Gastroesophageal sphincter (tissue), 3 donors: ENCODE measurements around the gene NPLOC4.

Source experiments
- EP300 ChIP-seq: sonication (generic); formaldehyde crosslinking; IDR thresholded peaks from one replicate; pipeline ENCODE4 v1.6.1; 2017; ENCODE audit warnings: antibody characterized with exemption, mild to moderate bottlenecking
- POLR2A ChIP-seq, 2 donors: fragments of 450-650 bp; IDR thresholded peaks; one replicate each; pipeline ENCODE4 v1.6.1; 2017; ENCODE audit warnings: antibody characterized with exemption in 2 of 2, mild to moderate bottlenecking in 2 of 2, moderate library complexity in 1 of 2
- POLR2AphosphoS5 ChIP-seq: sonication (generic); formaldehyde crosslinking; IDR thresholded peaks from one replicate; pipeline ENCODE4 v1.6.1; 2017; ENCODE audit warnings: antibody characterized with exemption
- TF ChIP-seq, protein P1 (sequence below), 4 experiments: fragments of 200-600 bp in 2 of 4; fragments of 450-650 bp in 2 of 4; sonication (generic) in 1 of 4; IDR thresholded peaks; one replicate each; pipeline ENCODE4 v1.5.1; 2017 to 2019; ENCODE audit warnings: antibody characterized with exemption in 4 of 4, mild to moderate bottlenecking in 2 of 4, moderate library complexity in 2 of 4

DNA sequence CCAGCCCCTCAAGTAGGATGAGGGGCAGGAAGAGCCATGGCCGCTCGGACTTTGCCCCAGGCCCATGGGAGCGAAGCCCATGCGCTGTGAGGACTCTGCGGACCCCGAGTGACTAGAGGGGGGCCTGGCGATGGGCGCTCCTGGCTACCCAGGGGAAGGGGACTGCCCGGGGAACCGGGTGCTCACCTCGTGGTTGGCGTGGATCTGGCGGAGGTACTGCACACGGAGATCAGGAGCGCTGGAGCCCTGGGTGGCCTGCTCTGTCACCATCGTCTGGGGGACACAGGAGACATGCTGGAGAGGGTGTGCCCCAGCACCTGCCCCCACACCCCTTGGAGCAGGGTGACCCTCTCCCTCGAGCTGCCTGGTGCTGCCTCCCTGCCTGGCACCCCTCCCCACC is 95.8 kb downstream of the NPLOC4 start:
- TF ChIP-seq, protein P1, sequence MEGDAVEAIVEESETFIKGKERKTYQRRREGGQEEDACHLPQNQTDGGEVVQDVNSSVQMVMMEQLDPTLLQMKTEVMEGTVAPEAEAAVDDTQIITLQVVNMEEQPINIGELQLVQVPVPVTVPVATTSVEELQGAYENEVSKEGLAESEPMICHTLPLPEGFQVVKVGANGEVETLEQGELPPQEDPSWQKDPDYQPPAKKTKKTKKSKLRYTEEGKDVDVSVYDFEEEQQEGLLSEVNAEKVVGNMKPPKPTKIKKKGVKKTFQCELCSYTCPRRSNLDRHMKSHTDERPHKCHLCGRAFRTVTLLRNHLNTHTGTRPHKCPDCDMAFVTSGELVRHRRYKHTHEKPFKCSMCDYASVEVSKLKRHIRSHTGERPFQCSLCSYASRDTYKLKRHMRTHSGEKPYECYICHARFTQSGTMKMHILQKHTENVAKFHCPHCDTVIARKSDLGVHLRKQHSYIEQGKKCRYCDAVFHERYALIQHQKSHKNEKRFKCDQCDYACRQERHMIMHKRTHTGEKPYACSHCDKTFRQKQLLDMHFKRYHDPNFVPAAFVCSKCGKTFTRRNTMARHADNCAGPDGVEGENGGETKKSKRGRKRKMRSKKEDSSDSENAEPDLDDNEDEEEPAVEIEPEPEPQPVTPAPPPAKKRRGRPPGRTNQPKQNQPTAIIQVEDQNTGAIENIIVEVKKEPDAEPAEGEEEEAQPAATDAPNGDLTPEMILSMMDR (IDR thresholded peaks at IDR 0.05) = no peak
- no peak for TF ChIP-seq POLR2AphosphoS5
- TF ChIP-seq POLR2A (IDR thresholded peaks at IDR 0.05) = no peak
- no peak for TF ChIP-seq EP300
